Measurements from ENCODE around the gene KRTAP4-1.

DNA sequence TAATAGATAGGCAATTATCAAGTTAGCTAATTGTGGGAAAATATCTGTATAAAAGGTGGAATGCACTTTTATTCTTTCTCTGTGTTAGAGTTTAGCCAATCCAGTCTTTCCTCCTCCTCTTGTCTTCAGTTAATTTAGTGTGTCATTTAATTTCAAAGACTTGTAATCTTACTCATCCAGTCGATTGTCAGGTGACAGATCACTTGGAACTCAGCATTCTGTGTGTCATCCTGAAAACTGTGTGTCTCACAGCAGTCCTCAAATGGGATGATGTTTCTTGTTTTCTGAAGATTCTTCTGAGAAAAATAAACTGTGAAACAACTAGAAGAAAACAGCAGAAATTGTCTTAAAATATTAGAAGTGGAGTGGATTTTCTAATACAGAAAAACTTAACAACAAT lies 290 bp upstream of the KRTAP4-1 start:
- no peak for TF ChIP-seq EZH2 (IDR thresholded peaks at IDR 0.05; ENCODE audit: low read length)
- TF ChIP-seq, protein P1, sequence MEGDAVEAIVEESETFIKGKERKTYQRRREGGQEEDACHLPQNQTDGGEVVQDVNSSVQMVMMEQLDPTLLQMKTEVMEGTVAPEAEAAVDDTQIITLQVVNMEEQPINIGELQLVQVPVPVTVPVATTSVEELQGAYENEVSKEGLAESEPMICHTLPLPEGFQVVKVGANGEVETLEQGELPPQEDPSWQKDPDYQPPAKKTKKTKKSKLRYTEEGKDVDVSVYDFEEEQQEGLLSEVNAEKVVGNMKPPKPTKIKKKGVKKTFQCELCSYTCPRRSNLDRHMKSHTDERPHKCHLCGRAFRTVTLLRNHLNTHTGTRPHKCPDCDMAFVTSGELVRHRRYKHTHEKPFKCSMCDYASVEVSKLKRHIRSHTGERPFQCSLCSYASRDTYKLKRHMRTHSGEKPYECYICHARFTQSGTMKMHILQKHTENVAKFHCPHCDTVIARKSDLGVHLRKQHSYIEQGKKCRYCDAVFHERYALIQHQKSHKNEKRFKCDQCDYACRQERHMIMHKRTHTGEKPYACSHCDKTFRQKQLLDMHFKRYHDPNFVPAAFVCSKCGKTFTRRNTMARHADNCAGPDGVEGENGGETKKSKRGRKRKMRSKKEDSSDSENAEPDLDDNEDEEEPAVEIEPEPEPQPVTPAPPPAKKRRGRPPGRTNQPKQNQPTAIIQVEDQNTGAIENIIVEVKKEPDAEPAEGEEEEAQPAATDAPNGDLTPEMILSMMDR (optimal IDR thresholded peaks at IDR 0.05 in 1 of 3, IDR thresholded peaks at IDR 0.05 in 1 of 3, conservative IDR thresholded peaks at IDR 0.05 in 1 of 3; ENCODE audit: extremely low read depth in 1 of 3, insufficient read depth in 2 of 3, low read length in 3 of 3), result no peak

Data from keratinocyte (primary cell).